ENCODE measurements around the gene CABLES1. TPM values are rescaled to one million over a fixed set of nuclear protein-coding genes. Genes with fewer than 3 reads are reported as not detected.
A peak's percentile ranks its signal among the peaks of the same experiment; 100 is the strongest.

Gene CABLES1
- polyA plus RNA-seq, 1 donor (not counting 4 experiments of a cell fraction or from before 2014, with no cell fraction given), result 1.00 TPM

- TF ChIP-seq EZH2 (IDR thresholded peaks at IDR 0.05; ENCODE audit: low read length) (no peak), CTCF (optimal IDR thresholded peaks at IDR 0.05 in 1 of 3, IDR thresholded peaks at IDR 0.05 in 1 of 3, conservative IDR thresholded peaks at IDR 0.05 in 1 of 3; ENCODE audit: extremely low read depth in 1 of 3, insufficient read depth in 2 of 3, low read length in 3 of 3) (no peak)
- Histone ChIP-seq H3K9ac (ENCODE audit: control insufficient read depth, extremely low read depth, insufficient read depth, low read length) (no peak overlapping the region), H3K4me3 (ENCODE audit: control insufficient read depth in 2 of 3, extremely low read depth in 1 of 3, insufficient read depth in 2 of 3, low read depth in 1 of 3, low read length in 3 of 3) (no peak overlapping the region), H3K27me3 (ENCODE audit: control insufficient read depth, extremely low read depth, insufficient read depth, low read length) (no peaks in the 10 kb centered on the region), H3K9me3 (ENCODE audit: control insufficient read depth, low read depth, low read length) (no peaks in the 10 kb centered on the region), H2AFZ (ENCODE audit: control insufficient read depth, low read length) (no peak overlapping the region), H3K79me2 (ENCODE audit: control insufficient read depth, insufficient read depth, low read length) (no peaks in the 10 kb centered on the region), H4K20me1 (ENCODE audit: control insufficient read depth, extremely low read depth, insufficient read depth, low read length) (no peaks in the 10 kb centered on the region), H3K4me1 (ENCODE audit: control insufficient read depth, extremely low read depth, insufficient read depth, low read length) (peaks cover 23% of the 10 kb centered on the region), H3K9me1 (ENCODE audit: control insufficient read depth, extremely low read depth, insufficient read depth, low read length) (no peaks in the 10 kb centered on the region), H3K36me3 (ENCODE audit: control insufficient read depth in 2 of 2, extremely low read depth in 1 of 2, insufficient read depth in 2 of 2, low read length in 2 of 2) (no peaks in the 10 kb centered on the region), H3K4me2 (ENCODE audit: control insufficient read depth, extremely low read depth, insufficient read depth, low read depth, low read length) (peak overlapping the region; percentile 28), H3K27ac (ENCODE audit: control insufficient read depth, insufficient read depth, low read length) (no peak overlapping the region)
- FAIRE-seq (peak; percentile 95), DNase-seq (ENCODE audit: low read depth, low spot score) (no peak)
- dilution Hi-C loops (cut with MboI; ENCODE audit: extremely low pct_ligation_motif_present, low sequenced_read_pairs), result no loop called here
These were observed 75.2 kb downstream of the CABLES1 start for GRCh38 chr18:23210526-23210925.

- dilution Hi-C loops (cut with MboI; ENCODE audit: extremely low pct_ligation_motif_present, low sequenced_read_pairs), result no loop called here
- H3K9me1 ChIP-seq (ENCODE audit: control insufficient read depth, extremely low read depth, insufficient read depth, low read length), result no peaks in the 10 kb centered on the region
- TF ChIP-seq CTCF (optimal IDR thresholded peaks at IDR 0.05 in 1 of 3, IDR thresholded peaks at IDR 0.05 in 1 of 3, conservative IDR thresholded peaks at IDR 0.05 in 1 of 3; ENCODE audit: extremely low read depth in 1 of 3, insufficient read depth in 2 of 3, low read length in 3 of 3) (no peak), EZH2 (IDR thresholded peaks at IDR 0.05; ENCODE audit: low read length) (no peak)
These were observed 75.9 kb downstream of the CABLES1 start for GRCh38 chr18:23211146-23211545.

More at GRCh38 chr18:23211146-23211545, 75.9 kb downstream of the CABLES1 start:
- no peaks in the 10 kb centered on the region for H3K79me2 ChIP-seq (ENCODE audit: control insufficient read depth, insufficient read depth, low read length)
- H4K20me1 ChIP-seq (ENCODE audit: control insufficient read depth, extremely low read depth, insufficient read depth, low read length), result no peaks in the 10 kb centered on the region
- H3K36me3 ChIP-seq (ENCODE audit: control insufficient read depth in 2 of 2, extremely low read depth in 1 of 2, insufficient read depth in 2 of 2, low read length in 2 of 2), result no peaks in the 10 kb centered on the region
- H3K27ac ChIP-seq (ENCODE audit: control insufficient read depth, insufficient read depth, low read length), result no peak overlapping the region
- no peak overlapping the region for H3K9ac ChIP-seq (ENCODE audit: control insufficient read depth, extremely low read depth, insufficient read depth, low read length)
- no peak overlapping the region for H3K4me2 ChIP-seq (ENCODE audit: control insufficient read depth, extremely low read depth, insufficient read depth, low read depth, low read length)
- H3K4me1 ChIP-seq (ENCODE audit: control insufficient read depth, extremely low read depth, insufficient read depth, low read length), result peaks cover 23% of the 10 kb centered on the region
- no peak for DNase-seq (ENCODE audit: low read depth, low spot score)
- H2AFZ ChIP-seq (ENCODE audit: control insufficient read depth, low read length), result no peak overlapping the region
- no peaks in the 10 kb centered on the region for H3K9me3 ChIP-seq (ENCODE audit: control insufficient read depth, low read depth, low read length)
- H3K4me3 ChIP-seq (ENCODE audit: control insufficient read depth in 2 of 3, extremely low read depth in 1 of 3, insufficient read depth in 2 of 3, low read depth in 1 of 3, low read length in 3 of 3), result no peak overlapping the region
- FAIRE-seq, result no peak
- H3K27me3 ChIP-seq (ENCODE audit: control insufficient read depth, extremely low read depth, insufficient read depth, low read length), result no peaks in the 10 kb centered on the region

Data from keratinocyte (primary cell).